ENCODE results near the gene MRPL41. TPM values are rescaled to one million over a fixed set of nuclear protein-coding genes. Genes with fewer than 3 reads are reported as not detected.
"Not testable (repeated sequence)": the region's sequence is repeated elsewhere in the genome, so short reads cannot be mapped to it uniquely, and the experiment has no call there.

Gene MRPL41
- total RNA-seq, 4 donors from 2014 or later: 8.6 to 47.9 (median 30.5) TPM

- H3K9me3 ChIP-seq: no peaks in the 10 kb centered on the region
- no peak for DNase-seq
- no peaks in the 10 kb centered on the region for H3K36me3 ChIP-seq
- no peak overlapping the region for H3K27ac ChIP-seq
- TF ChIP-seq POLR2A (IDR thresholded peaks at IDR 0.05): no peak
- TF ChIP-seq, protein P1, sequence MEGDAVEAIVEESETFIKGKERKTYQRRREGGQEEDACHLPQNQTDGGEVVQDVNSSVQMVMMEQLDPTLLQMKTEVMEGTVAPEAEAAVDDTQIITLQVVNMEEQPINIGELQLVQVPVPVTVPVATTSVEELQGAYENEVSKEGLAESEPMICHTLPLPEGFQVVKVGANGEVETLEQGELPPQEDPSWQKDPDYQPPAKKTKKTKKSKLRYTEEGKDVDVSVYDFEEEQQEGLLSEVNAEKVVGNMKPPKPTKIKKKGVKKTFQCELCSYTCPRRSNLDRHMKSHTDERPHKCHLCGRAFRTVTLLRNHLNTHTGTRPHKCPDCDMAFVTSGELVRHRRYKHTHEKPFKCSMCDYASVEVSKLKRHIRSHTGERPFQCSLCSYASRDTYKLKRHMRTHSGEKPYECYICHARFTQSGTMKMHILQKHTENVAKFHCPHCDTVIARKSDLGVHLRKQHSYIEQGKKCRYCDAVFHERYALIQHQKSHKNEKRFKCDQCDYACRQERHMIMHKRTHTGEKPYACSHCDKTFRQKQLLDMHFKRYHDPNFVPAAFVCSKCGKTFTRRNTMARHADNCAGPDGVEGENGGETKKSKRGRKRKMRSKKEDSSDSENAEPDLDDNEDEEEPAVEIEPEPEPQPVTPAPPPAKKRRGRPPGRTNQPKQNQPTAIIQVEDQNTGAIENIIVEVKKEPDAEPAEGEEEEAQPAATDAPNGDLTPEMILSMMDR (IDR thresholded peaks at IDR 0.05): no peak
- H3K4me1 ChIP-seq: no peaks in the 10 kb centered on the region
- no peak overlapping the region for H3K4me3 ChIP-seq
- intact Hi-C loops (cut with DNase I; ENCODE audit: low total_unique reads): no loop called here
- H3K27me3 ChIP-seq: no peaks in the 10 kb centered on the region
Measured at GRCh38 chr9:137506274-137506673, 45.4 kb upstream of the MRPL41 start.

GRCh38 chr9:137506702-137507171 lies 44.9 kb upstream of the MRPL41 start:
- Histone ChIP-seq H3K4me1 (no peaks in the 10 kb centered on the region), H3K36me3 (no peaks in the 10 kb centered on the region), H3K9me3 (no peaks in the 10 kb centered on the region), H3K27me3 (no peaks in the 10 kb centered on the region), H3K4me3 (no peak overlapping the region), H3K27ac (no peak overlapping the region)
- no peak for DNase-seq
- intact Hi-C loops (cut with DNase I; ENCODE audit: low total_unique reads): no loop called here
- TF ChIP-seq POLR2A (IDR thresholded peaks at IDR 0.05): no peak
- TF ChIP-seq, protein P1 (IDR thresholded peaks at IDR 0.05): no peak

GRCh38 chr9:137509198-137509597 lies 42.5 kb upstream of the MRPL41 start:
- TF ChIP-seq POLR2A (IDR thresholded peaks at IDR 0.05): no peak
- TF ChIP-seq, protein P1 (IDR thresholded peaks at IDR 0.05): no peak
- Histone ChIP-seq H3K4me1 (no peaks in the 10 kb centered on the region), H3K27ac (no peak overlapping the region), H3K9me3 (no peaks in the 10 kb centered on the region), H3K4me3 (no peak overlapping the region), H3K27me3 (no peaks in the 10 kb centered on the region), H3K36me3 (no peaks in the 10 kb centered on the region)
- intact Hi-C loops (cut with DNase I; ENCODE audit: low total_unique reads): no loop called here
- DNase-seq: no peak

DNA sequence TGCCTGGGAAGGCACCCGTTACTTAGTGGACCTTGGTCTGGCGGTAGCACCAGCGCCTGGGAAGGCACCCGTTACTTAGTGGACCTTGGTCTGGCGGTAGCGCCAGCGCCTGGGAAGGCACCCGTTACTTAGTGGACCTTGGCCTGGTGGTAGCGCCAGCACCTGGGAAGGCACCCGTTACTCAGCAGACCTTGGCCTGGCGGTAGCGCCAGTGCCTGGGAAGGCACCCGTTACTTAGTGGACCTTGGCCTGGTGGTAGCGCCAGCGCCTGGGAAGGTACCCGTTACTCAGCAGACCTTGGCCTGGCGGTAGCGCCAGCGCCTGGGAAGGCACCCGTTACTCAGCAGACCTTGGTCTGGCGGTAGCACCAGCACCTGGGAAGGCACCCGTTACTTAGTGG lies 40.6 kb upstream of the MRPL41 start:
- H3K4me1 ChIP-seq; DNase-seq; intact Hi-C loops (cut with DNase I; ENCODE audit: low total_unique reads); H3K4me3 ChIP-seq; H3K27ac ChIP-seq; H3K27me3 ChIP-seq; H3K9me3 ChIP-seq; H3K36me3 ChIP-seq: not testable (repeated sequence)

DNA sequence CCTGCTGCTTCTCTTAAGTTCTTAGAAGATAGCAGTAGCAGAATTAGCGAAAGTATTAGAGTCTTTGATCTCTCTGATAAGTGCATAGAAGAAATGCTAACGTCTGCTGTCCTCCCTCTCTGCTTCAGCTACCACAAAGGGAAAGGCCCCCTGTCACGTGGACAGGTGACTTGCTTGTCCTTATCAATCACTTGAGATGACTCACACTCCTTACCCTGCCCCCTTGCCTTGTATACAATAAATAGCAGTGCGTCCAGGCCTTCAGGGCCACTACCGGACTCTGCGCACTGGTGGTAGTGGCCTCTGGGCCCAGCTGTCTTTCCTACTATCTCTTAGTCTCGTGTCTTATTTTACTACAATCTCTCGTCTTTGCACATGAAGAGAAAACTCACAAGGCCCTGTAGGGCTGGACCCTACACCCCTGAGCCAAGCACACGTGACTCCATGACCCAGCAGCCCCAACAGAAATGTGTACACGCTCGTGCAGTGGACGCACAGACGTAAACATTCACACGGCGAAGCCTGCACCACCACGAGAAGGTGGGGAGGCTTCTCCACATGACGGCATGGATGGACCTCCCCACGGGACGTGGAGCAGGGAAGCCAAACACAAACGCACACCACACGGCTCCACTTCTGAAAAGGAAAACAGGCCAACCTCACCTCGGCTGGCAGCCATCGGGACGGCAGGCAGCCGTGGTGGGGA lies 39.8 kb upstream of the MRPL41 start:
- intact Hi-C loops (cut with DNase I; ENCODE audit: low total_unique reads): no loop called here
- no peak for DNase-seq
- no peak overlapping the region for H3K27ac ChIP-seq

DNA sequence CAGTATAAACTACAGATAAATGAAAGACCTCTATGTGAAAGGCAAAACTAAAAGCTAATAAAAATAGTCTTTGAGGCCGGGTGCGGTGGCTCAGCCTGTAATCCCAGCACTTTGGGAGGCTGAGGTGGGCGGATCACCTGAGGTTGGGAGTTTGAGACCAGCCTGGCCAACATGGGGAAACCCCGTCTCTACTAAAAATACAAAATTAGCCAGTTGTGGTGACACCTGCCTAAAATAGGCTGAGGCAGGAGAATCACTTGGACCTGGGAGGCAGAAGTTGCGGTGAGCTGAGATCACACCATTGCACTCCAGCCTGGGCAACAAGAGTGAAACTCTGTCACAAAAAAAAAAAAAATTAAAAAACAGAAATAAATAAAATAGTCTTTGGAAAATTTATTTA lies 38.5 kb upstream of the MRPL41 start:
- H3K27me3 ChIP-seq; H3K4me3 ChIP-seq; intact Hi-C loops (cut with DNase I; ENCODE audit: low total_unique reads); H3K4me1 ChIP-seq; DNase-seq; H3K9me3 ChIP-seq; H3K36me3 ChIP-seq; H3K27ac ChIP-seq: not testable (repeated sequence)

More for the DNA sequence above, 39.8 kb upstream of the MRPL41 start:
- Histone ChIP-seq H3K4me1 (no peaks in the 10 kb centered on the region), H3K36me3 (no peaks in the 10 kb centered on the region), H3K9me3 (no peaks in the 10 kb centered on the region), H3K27me3 (no peaks in the 10 kb centered on the region), H3K4me3 (no peak overlapping the region)
- TF ChIP-seq, protein P1 (IDR thresholded peaks at IDR 0.05): no peak
- TF ChIP-seq POLR2A (IDR thresholded peaks at IDR 0.05): no peak

DNA sequence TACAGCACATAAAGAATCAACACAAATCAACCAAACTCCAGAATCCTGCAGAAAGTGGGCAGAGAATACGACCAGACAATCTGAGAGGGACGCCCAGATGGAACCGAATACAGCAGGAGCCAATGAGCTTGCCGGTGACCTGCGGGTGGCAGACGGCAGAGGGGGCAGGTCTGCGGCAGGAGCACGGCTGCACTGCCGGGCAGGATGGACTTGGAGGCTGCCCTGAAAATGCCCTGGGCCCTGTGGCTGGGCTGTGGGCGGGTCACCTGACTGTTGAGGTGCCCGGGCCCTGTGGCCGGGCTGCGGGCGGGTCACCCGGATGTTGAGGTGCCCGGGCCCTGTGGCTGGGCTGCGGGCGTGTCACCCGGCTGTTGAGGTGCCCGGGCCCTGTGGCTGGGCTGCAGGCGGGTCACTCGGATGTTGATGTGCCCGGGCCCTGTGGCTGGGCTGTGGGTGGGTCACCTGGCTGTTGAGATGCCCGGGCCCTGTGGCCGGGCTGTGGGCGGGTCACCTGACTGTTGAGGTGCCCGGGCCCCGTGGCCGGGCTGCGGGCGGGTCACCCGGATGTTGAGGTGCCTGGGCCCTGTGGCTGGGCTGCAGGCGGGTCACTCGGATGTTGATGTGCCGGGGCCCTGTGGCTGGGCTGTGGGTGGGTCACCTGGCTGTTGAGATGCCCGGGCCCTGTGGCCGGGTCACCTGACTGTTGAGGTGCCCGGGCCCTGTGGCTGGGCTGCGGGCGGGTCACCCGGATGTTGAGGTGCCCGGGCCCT lies 37.7 kb upstream of the MRPL41 start:
- H3K9me3 ChIP-seq; H3K4me3 ChIP-seq; DNase-seq; H3K27me3 ChIP-seq; H3K27ac ChIP-seq; H3K4me1 ChIP-seq; H3K36me3 ChIP-seq; intact Hi-C loops (cut with DNase I; ENCODE audit: low total_unique reads): not testable (repeated sequence)

Data from uterus (tissue), 4 donors.